HepG2 (cell line): ENCODE data around the gene NBEA. TPM values are rescaled to one million over a fixed set of nuclear protein-coding genes. Genes with fewer than 3 reads are reported as not detected.

Experiments
- ATAC-seq: fragments of 200-7000 bp; cut with Tn5 transposase; 3 replicates; pipeline ENCODE4 v1.9.1; 2020; ENCODE audit warnings: mild to moderate bottlenecking, moderate library complexity
- BruUV-seq: library from RNA; stranded (reverse); fragments of 400-500 nt; replicated peaks from 2 replicates; lab custom pipeline; 2021; lab: Mats Ljungman, UMichigan
- CTCF ChIA-PET: fragments of 300-600 bp; formaldehyde crosslinking; extraction: SDS; loops from one replicate; lab custom pipeline; 2021; ENCODE audit warnings: low total read pairs, inconsistent platforms, low intra/inter-chr PET ratio; lab: Yijun Ruan, JAX
- POLR2A ChIA-PET: fragments of 350-600 bp; sonication (Branson Sonifier 250); formaldehyde crosslinking; loops from one replicate; lab custom pipeline; 2020; ENCODE audit warnings: antibody characterized with exemption, inconsistent platforms; lab: Yijun Ruan, JAX
- DNase-seq: peaks from one replicate; pipeline ENCODE4 v3.0.0-alpha.2; 2015; ENCODE audit warnings: low spot score
- FAIRE-seq: peaks from 3 replicates; lab custom pipeline; 2011; peaks lifted over from hg19 to GRCh38; lab: Jason Lieb, UNC
- H2AFZ ChIP-seq: one replicate; pipeline ENCODE4 v1.6.1; 2011; ENCODE audit warnings: low read length, inconsistent platforms
- H3K27ac ChIP-seq: fragments of 300-600 bp; 3 replicates; pipeline ENCODE4 v1.8.0; 2011; ENCODE audit warnings: mixed run types, mild to moderate bottlenecking, mixed read lengths, low read length, inconsistent platforms; ENCODE audit not compliant: insufficient read depth; ENCODE audit errors: extremely low read length
- H3K27me3 ChIP-seq, 2 experiments: fragments of 200-600 bp in 1 of 2; 2 replicates in 1 of 2; 3 replicates in 1 of 2; pipeline versions ENCODE4 v1.6.0 to v1.8.0; 2011; ENCODE audit warnings: low read length in 2 of 2, mild to moderate bottlenecking in 2 of 2, moderate library complexity in 2 of 2, inconsistent platforms in 1 of 2; ENCODE audit not compliant: insufficient read depth in 2 of 2, control insufficient read depth in 1 of 2
- H3K36me3 ChIP-seq, 2 experiments: fragments of 200-600 bp in 1 of 2; replicated peaks in 1 of 2; 2 replicates in 1 of 2; 3 replicates in 1 of 2; pipeline versions ENCODE4 v1.5.1 to v1.8.0; 2011; ENCODE audit warnings: low read length in 2 of 2, inconsistent platforms in 1 of 2; ENCODE audit not compliant: insufficient read depth in 2 of 2, control insufficient read depth in 1 of 2
- H3K4me1 ChIP-seq: 2 replicates; pipeline ENCODE4 v1.5.1; 2012; ENCODE audit warnings: low read length, inconsistent platforms; ENCODE audit not compliant: insufficient read depth
- H3K4me2 ChIP-seq: 2 replicates; pipeline ENCODE4 v1.6.0; 2011; ENCODE audit warnings: low read depth, low read length, inconsistent platforms
- H3K4me3 ChIP-seq, 3 experiments: fragments of 200-600 bp in 1 of 3; sonication (generic), shearing (Covaris generic) in 1 of 3; replicated peaks in 1 of 3; 2 replicates each; pipeline ENCODE4 v1.5.1; 2011 to 2016; ENCODE audit warnings: low read length in 3 of 3, inconsistent platforms in 2 of 3, low read depth in 2 of 3, mild to moderate bottlenecking in 2 of 3, control low read depth in 1 of 3, mixed read lengths in 1 of 3; ENCODE audit not compliant: insufficient read depth in 1 of 3
- H3K79me2 ChIP-seq: one replicate; pipeline ENCODE4 v1.6.1; 2011; ENCODE audit warnings: low read length, inconsistent platforms; ENCODE audit not compliant: insufficient read depth
- H3K9ac ChIP-seq: 2 replicates; pipeline ENCODE4 v1.6.0; 2011; ENCODE audit warnings: mild to moderate bottlenecking, low read depth, low read length, inconsistent platforms; ENCODE audit not compliant: insufficient read depth
- H3K9me3 ChIP-seq: 2 replicates; pipeline ENCODE4 v1.5.1; 2012; ENCODE audit warnings: mild to moderate bottlenecking, low read length
- H4K20me1 ChIP-seq: 2 replicates; pipeline ENCODE4 v1.6.0; 2011; ENCODE audit warnings: inconsistent platforms, mild to moderate bottlenecking, low read length, moderate library complexity; ENCODE audit not compliant: insufficient read depth
- CREM ChIP-seq, 2 experiments: sonication (generic) in 1 of 2; formaldehyde crosslinking in 1 of 2; IDR thresholded peaks; 2 replicates each; pipeline versions ENCODE4 v1.4.0 to v1.6.1; 2016 to 2020; ENCODE audit warnings: antibody characterized with exemption in 1 of 2, mild to moderate bottlenecking in 1 of 2, missing genetic modification reagents in 1 of 2
- KDM5A ChIP-seq: fragments of 200-600 bp; sonication (generic); IDR thresholded peaks from 2 replicates; pipeline ENCODE4 v1.7.0; 2018; ENCODE audit warnings: antibody characterized with exemption, mild to moderate bottlenecking, low read length, borderline replicate concordance
- PBX2 ChIP-seq: IDR thresholded peaks from 2 replicates; pipeline ENCODE4 v1.6.1; 2016; ENCODE audit warnings: control low read depth
- SALL2 ChIP-seq: sonication (generic); formaldehyde crosslinking; IDR thresholded peaks from 2 replicates; pipeline ENCODE4 v1.8.1; 2023; ENCODE audit warnings: mild to moderate bottlenecking, missing genetic modification reagents, inconsistent platforms
- SNAPC2 ChIP-seq: sonication (generic); formaldehyde crosslinking; IDR thresholded peaks from 2 replicates; pipeline ENCODE4 v1.8.1; 2022; ENCODE audit warnings: mild to moderate bottlenecking, missing genetic modification reagents
- TMF1 ChIP-seq: sonication (generic); formaldehyde crosslinking; IDR thresholded peaks from 2 replicates; pipeline ENCODE4 v1.8.1; 2022; ENCODE audit warnings: low read depth, missing genetic modification reagents
- ZBTB8A ChIP-seq: sonication (generic); formaldehyde crosslinking; IDR thresholded peaks from 2 replicates; pipeline ENCODE4 v1.4.0; 2020; ENCODE audit warnings: mild to moderate bottlenecking, low read depth, missing genetic modification reagents, borderline replicate concordance
- ZFY ChIP-seq: sonication (generic); formaldehyde crosslinking; IDR thresholded peaks from 2 replicates; pipeline ENCODE4 v1.4.0; 2020; ENCODE audit warnings: missing genetic modification reagents
- ZGPAT ChIP-seq: IDR thresholded peaks from 2 replicates; pipeline ENCODE4 v1.6.1; 2016; ENCODE audit warnings: mild to moderate bottlenecking
- ZNF12 ChIP-seq: sonication (generic); formaldehyde crosslinking; IDR thresholded peaks from 2 replicates; pipeline ENCODE4 v1.5.0; 2020; ENCODE audit warnings: missing genetic modification reagents
- WGBS: methylation state at CpG from one replicate; pipeline ENCODE4 v1.1.6; 2017; ENCODE audit warnings: low lambda C conversion rate; 5-methylcytosine and 5-hydroxymethylcytosine counted together
- in situ Hi-C: cut with HindIII; loops from 2 replicates; pipeline ENCODE4 v1.10.0; 2017; ENCODE audit warnings: low pct_unique_long_range_greater_than_20kb; ENCODE audit not compliant: extremely low pct_ligation_motif_present
- intact Hi-C: fragments of 100-400 bp; cut with micrococcal nuclease; formaldehyde crosslinking; loops from one replicate; pipeline ENCODE4 v1.10.0; 2022; ENCODE audit not compliant: unreplicated experiment
- polyA plus RNA-seq, 8 experiments: library from polyadenylated mRNA; depleted of rRNA in 3 of 8; stranded (reverse) in 7 of 8; unstranded in 1 of 8; fragments of >200 nt; fragmentation: Illumina TruSeq in 4 of 8; extraction: Trizol in 4 of 8; gene quantifications; 2 replicates each; pipeline versions ENCODE4 v1.2.1 to v1.2.3, GENCODE V29; 2011 to 2016; ENCODE audit warnings: low read depth in 4 of 8, missing spikeins in 1 of 8, mixed read lengths in 1 of 8; ENCODE audit not compliant: insufficient read depth in 1 of 8
- total RNA-seq, 5 experiments: library from RNA; depleted of rRNA; stranded (reverse); fragments of >200 nt; fragmentation: Illumina TruSeq; extraction: Trizol; gene quantifications; 2 replicates each; pipeline ENCODE4 v1.2.3, GENCODE V29; 2016; ENCODE audit warnings: low read depth in 1 of 5

The NBEA gene
- total and polyA plus RNA-seq, 2 of the 13 experiments (the other 11 are each of a cell fraction or from before 2014, with no cell fraction given), result 2.7 to 2.8 TPM

GRCh38 chr13:35283856-35284255 lies 341.8 kb downstream of the NBEA start (continued):
- TF ChIP-seq KDM5A, result no peak

- no peak for ATAC-seq
- no peak overlapping the region for H2AFZ ChIP-seq
Measured at GRCh38 chr13:35285677-35286076, 343.6 kb downstream of the NBEA start.

More at GRCh38 chr13:35285677-35286076, 343.6 kb downstream of the NBEA start:
- no TSS peak for BruUV-seq
- Histone ChIP-seq H3K9me3 (no peaks in the 10 kb centered on the region), H3K27me3 (no peaks in the 10 kb centered on the region), H3K27ac (no peak overlapping the region), H3K9ac (no peak overlapping the region), H3K4me2 (no peak overlapping the region), H3K4me1 (peaks cover 24% of the 10 kb centered on the region), H3K4me3 (no peak overlapping the region), H4K20me1 (no peaks in the 10 kb centered on the region), H3K36me3 (no peaks in the 10 kb centered on the region), H3K79me2 (no peaks in the 10 kb centered on the region)
- TF ChIP-seq ZNF12 (no peak), ZFY (CRISPR knock-in tag) (no peak), SALL2 (no peak), ZGPAT (CRISPR knock-in tag) (no peak), SNAPC2 (CRISPR knock-in tag) (no peak), PBX2 (CRISPR knock-in tag) (no peak), TMF1 (CRISPR knock-in tag) (no peak), CREM (IDR thresholded peaks at IDR 0.05) (no peak), CREM (CRISPR knock-in tag; IDR thresholded peaks at IDR 0.05) (no peak), ZBTB8A (CRISPR knock-in tag) (no peak)
- 86% methylated on average over 4 of the region's 4 CpGs for WGBS
- intact Hi-C loops, result no loop called here
- in situ Hi-C loops, result no loop called here
- ChIA-PET POLR2A (no interaction called here), CTCF (no interaction called here)
- FAIRE-seq (no peak), DNase-seq (no peak)
